HepG2 (cell line): ENCODE measurements around the gene OR1F1. TPM values are rescaled to one million over a fixed set of nuclear protein-coding genes. Genes with fewer than 3 reads are reported as not detected.
A peak's percentile ranks its signal among the peaks of the same experiment; 100 is the strongest.

Experiments used
- CBX2 ChIP-seq, 2 experiments: fragments of 200-600 bp in 1 of 2; sonication (generic); formaldehyde crosslinking in 1 of 2; IDR thresholded peaks; 2 replicates each; pipeline versions ENCODE4 v1.7.0 to v1.8.1; 2018 to 2022; ENCODE audit warnings: low read depth in 2 of 2, low read length in 1 of 2, mild to moderate bottlenecking in 1 of 2, missing genetic modification reagents in 1 of 2
- CHD2 ChIP-seq: IDR thresholded peaks from 2 replicates; pipeline ENCODE4 v1.6.1; 2011; ENCODE audit warnings: low read depth, low read length, improper control_type of control experiment
- GABPA ChIP-seq, 2 experiments: IDR thresholded peaks; 2 replicates each; pipeline ENCODE4 v1.6.1; 2011 to 2016; ENCODE audit warnings: low read depth in 2 of 2, low read length in 1 of 2, missing biosample characterization in 1 of 2, missing genetic modification characterization in 1 of 2
- KLF11 ChIP-seq: IDR thresholded peaks from 2 replicates; pipeline ENCODE4 v1.6.1; 2016; ENCODE audit warnings: missing compliant biosample characterization
- PHF21A ChIP-seq: sonication (generic); formaldehyde crosslinking; IDR thresholded peaks from 2 replicates; pipeline ENCODE4 v1.5.0; 2020; ENCODE audit warnings: mild to moderate bottlenecking, missing genetic modification reagents
- POLR2AphosphoS5 ChIP-seq: IDR thresholded peaks from 2 replicates; pipeline ENCODE4 v1.6.1; 2012; ENCODE audit warnings: low read depth, low read length
- RBFOX2 ChIP-seq: fragments of 200-400 bp; formaldehyde crosslinking; IDR thresholded peaks from 2 replicates; pipeline ENCODE4 v1.6.1; 2017; ENCODE audit warnings: low read depth, mild to moderate bottlenecking, low read length
- TOPORS ChIP-seq: sonication (generic); formaldehyde crosslinking; IDR thresholded peaks from 2 replicates; pipeline ENCODE4 v1.8.0; 2023; ENCODE audit warnings: mild to moderate bottlenecking, missing genetic modification reagents
- TRIM24 ChIP-seq: sonication (generic); formaldehyde crosslinking; IDR thresholded peaks from 2 replicates; pipeline ENCODE4 v1.8.0; 2022; ENCODE audit warnings: mild to moderate bottlenecking, missing genetic modification reagents
- ZBTB42 ChIP-seq: sonication (generic); formaldehyde crosslinking; IDR thresholded peaks from 2 replicates; pipeline ENCODE4 v1.5.0; 2020; ENCODE audit warnings: mild to moderate bottlenecking, missing genetic modification reagents
- ZNF274 ChIP-seq: sonication (generic); formaldehyde crosslinking; IDR thresholded peaks from 2 replicates; pipeline ENCODE4 v1.5.1; 2020; ENCODE audit warnings: mild to moderate bottlenecking, missing genetic modification reagents
- ZSCAN20 ChIP-seq: sonication (generic); formaldehyde crosslinking; IDR thresholded peaks from 2 replicates; pipeline ENCODE4 v1.4.0; 2020; ENCODE audit warnings: missing genetic modification reagents, mild to moderate bottlenecking, borderline replicate concordance
- polyA plus RNA-seq, 8 experiments: library from polyadenylated mRNA; depleted of rRNA in 3 of 8; stranded (reverse) in 7 of 8; unstranded in 1 of 8; fragments of >200 nt; fragmentation: Illumina TruSeq in 4 of 8; extraction: Trizol in 4 of 8; gene quantifications; 2 replicates each; pipeline versions ENCODE4 v1.2.1 to v1.2.3, GENCODE V29; 2011 to 2016; ENCODE audit warnings: low read depth in 4 of 8, missing spikeins in 1 of 8, mixed read lengths in 1 of 8; ENCODE audit not compliant: insufficient read depth in 1 of 8
- total RNA-seq, 5 experiments: library from RNA; depleted of rRNA; stranded (reverse); fragments of >200 nt; fragmentation: Illumina TruSeq; extraction: Trizol; gene quantifications; 2 replicates each; pipeline ENCODE4 v1.2.3, GENCODE V29; 2016; ENCODE audit warnings: low read depth in 1 of 5
- TF ChIP-seq, protein P1 (sequence below), 2 experiments: sonication (generic) in 1 of 2; formaldehyde crosslinking in 1 of 2; IDR thresholded peaks; 2 replicates each; pipeline versions ENCODE4 v1.6.1 to v1.9.0; 2014 to 2022; ENCODE audit warnings: antibody characterized with exemption in 1 of 2, borderline replicate concordance in 1 of 2, inconsistent platforms in 1 of 2, low read depth in 1 of 2, missing genetic modification reagents in 1 of 2
- TF ChIP-seq, protein P2 (sequence below), 2 experiments: sonication (generic) in 1 of 2; formaldehyde crosslinking in 1 of 2; IDR thresholded peaks; 2 replicates each; pipeline versions ENCODE4 v1.4.0 to v1.6.1; 2018 to 2020; ENCODE audit warnings: missing genetic modification reagents in 2 of 2, borderline replicate concordance in 1 of 2, low read depth in 1 of 2, mild to moderate bottlenecking in 1 of 2, missing biosample characterization in 1 of 2
- TF ChIP-seq, protein P3 (sequence below): IDR thresholded peaks from 2 replicates; pipeline ENCODE4 v1.6.1; 2016; ENCODE audit warnings: missing compliant biosample characterization, missing genetic modification reagents, borderline replicate concordance
- TF ChIP-seq, protein P4 (sequence below): sonication (generic); formaldehyde crosslinking; IDR thresholded peaks from 2 replicates; pipeline ENCODE4 v1.4.0; 2020; ENCODE audit warnings: mild to moderate bottlenecking, missing genetic modification reagents
- TF ChIP-seq, protein P5 (sequence below): IDR thresholded peaks from 2 replicates; pipeline ENCODE4 v1.6.1; 2016; ENCODE audit warnings: control low read depth

Gene OR1F1
- total and polyA plus RNA-seq, 2 of the 13 experiments (the other 11 are each of a cell fraction or from before 2014, with no cell fraction given): 0.90 TPM; not detected in 1

DNA sequence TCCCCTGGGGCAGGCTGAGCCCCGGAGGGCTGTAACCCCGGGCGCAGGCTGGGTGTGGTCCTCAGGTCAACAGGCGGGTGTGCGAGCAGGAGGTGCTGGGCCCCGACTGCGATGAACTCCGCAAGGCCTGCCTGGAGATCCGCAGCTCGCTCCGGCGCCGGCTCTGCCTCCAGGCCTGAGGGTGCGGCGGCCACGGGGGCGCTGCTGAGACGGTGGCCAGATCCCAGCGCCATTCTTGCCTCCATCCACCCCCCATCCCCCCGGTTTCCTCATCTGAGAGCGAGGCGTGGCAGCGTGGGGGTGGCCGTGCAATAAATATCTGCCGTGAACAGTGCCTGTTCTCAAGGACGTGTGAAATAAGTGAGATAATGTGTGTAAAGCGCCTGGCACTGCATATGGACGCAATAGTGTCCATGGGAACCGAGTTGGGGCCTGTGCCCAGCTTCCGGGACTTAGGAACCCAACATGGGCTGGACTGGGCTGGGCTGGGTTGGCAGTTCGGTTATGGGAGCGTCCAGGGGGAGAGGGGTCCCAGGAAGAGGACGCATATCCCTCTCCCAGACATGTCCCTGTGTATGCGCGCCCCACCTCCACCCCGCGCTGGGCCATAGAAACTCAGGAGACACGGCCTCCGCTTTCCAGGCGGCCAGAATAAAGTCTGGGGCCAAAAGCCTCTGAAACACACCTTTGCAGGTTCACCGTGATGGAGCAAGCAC, 38.2 kb upstream of the OR1F1 start (continued):
- TF ChIP-seq, protein P1, sequence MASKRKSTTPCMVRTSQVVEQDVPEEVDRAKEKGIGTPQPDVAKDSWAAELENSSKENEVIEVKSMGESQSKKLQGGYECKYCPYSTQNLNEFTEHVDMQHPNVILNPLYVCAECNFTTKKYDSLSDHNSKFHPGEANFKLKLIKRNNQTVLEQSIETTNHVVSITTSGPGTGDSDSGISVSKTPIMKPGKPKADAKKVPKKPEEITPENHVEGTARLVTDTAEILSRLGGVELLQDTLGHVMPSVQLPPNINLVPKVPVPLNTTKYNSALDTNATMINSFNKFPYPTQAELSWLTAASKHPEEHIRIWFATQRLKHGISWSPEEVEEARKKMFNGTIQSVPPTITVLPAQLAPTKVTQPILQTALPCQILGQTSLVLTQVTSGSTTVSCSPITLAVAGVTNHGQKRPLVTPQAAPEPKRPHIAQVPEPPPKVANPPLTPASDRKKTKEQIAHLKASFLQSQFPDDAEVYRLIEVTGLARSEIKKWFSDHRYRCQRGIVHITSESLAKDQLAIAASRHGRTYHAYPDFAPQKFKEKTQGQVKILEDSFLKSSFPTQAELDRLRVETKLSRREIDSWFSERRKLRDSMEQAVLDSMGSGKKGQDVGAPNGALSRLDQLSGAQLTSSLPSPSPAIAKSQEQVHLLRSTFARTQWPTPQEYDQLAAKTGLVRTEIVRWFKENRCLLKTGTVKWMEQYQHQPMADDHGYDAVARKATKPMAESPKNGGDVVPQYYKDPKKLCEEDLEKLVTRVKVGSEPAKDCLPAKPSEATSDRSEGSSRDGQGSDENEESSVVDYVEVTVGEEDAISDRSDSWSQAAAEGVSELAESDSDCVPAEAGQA (IDR thresholded peaks at IDR 0.05; ENCODE audit: low read depth): no peak
- TF ChIP-seq, protein P1 (CRISPR knock-in tag; IDR thresholded peaks at IDR 0.05; ENCODE audit: borderline replicate concordance): no peak; the same call in 1 of the 2 replicates
- TF ChIP-seq KLF11 (CRISPR knock-in tag): no peak
- TF ChIP-seq CBX2 (IDR thresholded peaks at IDR 0.05; ENCODE audit: low read depth, low read length): no peak
- no peak for TF ChIP-seq CBX2 (CRISPR knock-in tag; IDR thresholded peaks at IDR 0.05; ENCODE audit: low read depth)
- peak; percentile 31; the same call in 1 of the 2 replicates for TF ChIP-seq ZNF274 (CRISPR knock-in tag)
- TF ChIP-seq POLR2AphosphoS5: no peak
- TF ChIP-seq ZBTB42: no peak
- TF ChIP-seq, protein P2, sequence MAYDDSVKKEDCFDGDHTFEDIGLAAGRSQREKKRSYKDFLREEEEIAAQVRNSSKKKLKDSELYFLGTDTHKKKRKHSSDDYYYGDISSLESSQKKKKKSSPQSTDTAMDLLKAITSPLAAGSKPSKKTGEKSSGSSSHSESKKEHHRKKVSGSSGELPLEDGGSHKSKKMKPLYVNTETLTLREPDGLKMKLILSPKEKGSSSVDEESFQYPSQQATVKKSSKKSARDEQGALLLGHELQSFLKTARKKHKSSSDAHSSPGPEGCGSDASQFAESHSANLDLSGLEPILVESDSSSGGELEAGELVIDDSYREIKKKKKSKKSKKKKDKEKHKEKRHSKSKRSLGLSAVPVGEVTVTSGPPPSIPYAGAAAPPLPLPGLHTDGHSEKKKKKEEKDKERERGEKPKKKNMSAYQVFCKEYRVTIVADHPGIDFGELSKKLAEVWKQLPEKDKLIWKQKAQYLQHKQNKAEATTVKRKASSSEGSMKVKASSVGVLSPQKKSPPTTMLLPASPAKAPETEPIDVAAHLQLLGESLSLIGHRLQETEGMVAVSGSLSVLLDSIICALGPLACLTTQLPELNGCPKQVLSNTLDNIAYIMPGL (CRISPR knock-in tag; IDR thresholded peaks at IDR 0.05; ENCODE audit: borderline replicate concordance in 1 of 2, low read depth in 1 of 2): peak in 1 of 2 experiments; percentile 91; a peak in 3 of 4 replicates
- no peak for TF ChIP-seq TOPORS (CRISPR knock-in tag)
- no peak for TF ChIP-seq GABPA (IDR thresholded peaks at IDR 0.05; ENCODE audit: low read depth, low read length)
- TF ChIP-seq GABPA (CRISPR knock-in tag; IDR thresholded peaks at IDR 0.05; ENCODE audit: low read depth): no peak
- TF ChIP-seq, protein P3, sequence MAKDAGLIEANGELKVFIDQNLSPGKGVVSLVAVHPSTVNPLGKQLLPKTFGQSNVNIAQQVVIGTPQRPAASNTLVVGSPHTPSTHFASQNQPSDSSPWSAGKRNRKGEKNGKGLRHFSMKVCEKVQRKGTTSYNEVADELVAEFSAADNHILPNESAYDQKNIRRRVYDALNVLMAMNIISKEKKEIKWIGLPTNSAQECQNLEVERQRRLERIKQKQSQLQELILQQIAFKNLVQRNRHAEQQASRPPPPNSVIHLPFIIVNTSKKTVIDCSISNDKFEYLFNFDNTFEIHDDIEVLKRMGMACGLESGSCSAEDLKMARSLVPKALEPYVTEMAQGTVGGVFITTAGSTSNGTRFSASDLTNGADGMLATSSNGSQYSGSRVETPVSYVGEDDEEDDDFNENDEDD (CRISPR knock-in tag): peak; percentile 40; the same call in 1 of the 2 replicates
- TF ChIP-seq, protein P4, sequence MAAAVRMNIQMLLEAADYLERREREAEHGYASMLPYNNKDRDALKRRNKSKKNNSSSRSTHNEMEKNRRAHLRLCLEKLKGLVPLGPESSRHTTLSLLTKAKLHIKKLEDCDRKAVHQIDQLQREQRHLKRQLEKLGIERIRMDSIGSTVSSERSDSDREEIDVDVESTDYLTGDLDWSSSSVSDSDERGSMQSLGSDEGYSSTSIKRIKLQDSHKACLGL (CRISPR knock-in tag): peak; percentile 52; the same call in 1 of the 2 replicates
- no peak for TF ChIP-seq RBFOX2
- no peak for TF ChIP-seq ZSCAN20 (CRISPR knock-in tag)
- no peak for TF ChIP-seq PHF21A
- no peak for TF ChIP-seq CHD2
- no peak for TF ChIP-seq TRIM24 (CRISPR knock-in tag)
- TF ChIP-seq, protein P5, sequence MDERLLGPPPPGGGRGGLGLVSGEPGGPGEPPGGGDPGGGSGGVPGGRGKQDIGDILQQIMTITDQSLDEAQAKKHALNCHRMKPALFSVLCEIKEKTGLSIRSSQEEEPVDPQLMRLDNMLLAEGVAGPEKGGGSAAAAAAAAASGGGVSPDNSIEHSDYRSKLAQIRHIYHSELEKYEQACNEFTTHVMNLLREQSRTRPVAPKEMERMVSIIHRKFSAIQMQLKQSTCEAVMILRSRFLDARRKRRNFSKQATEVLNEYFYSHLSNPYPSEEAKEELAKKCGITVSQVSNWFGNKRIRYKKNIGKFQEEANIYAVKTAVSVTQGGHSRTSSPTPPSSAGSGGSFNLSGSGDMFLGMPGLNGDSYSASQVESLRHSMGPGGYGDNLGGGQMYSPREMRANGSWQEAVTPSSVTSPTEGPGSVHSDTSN (CRISPR knock-in tag): no peak
